ENCODE results near the gene HTR2B.

The HTR2B gene

GRCh38 chr2:231169488-231169887 is 44.6 kb upstream of the HTR2B start:
- H3K9ac ChIP-seq (ENCODE audit: low read depth, low read length) = no peak overlapping the region
- H3K36me3 ChIP-seq (ENCODE audit: insufficient read depth, low read length) = peaks cover 88% of the 10 kb centered on the region
- H3K4me1 ChIP-seq (ENCODE audit: insufficient read depth, low read length) = no peaks in the 10 kb centered on the region
- no peak for DNase-seq
- no peaks in the 10 kb centered on the region for H3K79me2 ChIP-seq (ENCODE audit: insufficient read depth, low read length)
- TF ChIP-seq CTCF (IDR thresholded peaks at IDR 0.05; ENCODE audit: borderline replicate concordance, extremely low read depth, low read length, poor library complexity, severe bottlenecking) (no peak), EZH2 (IDR thresholded peaks at IDR 0.05; ENCODE audit: borderline replicate concordance, low read depth, low read length, severe bottlenecking) (no peak)
- no peaks in the 10 kb centered on the region for H3K27me3 ChIP-seq (ENCODE audit: insufficient read depth, low read length, poor library complexity)
- no peak overlapping the region for H3K4me3 ChIP-seq (ENCODE audit: low read depth in 1 of 2, low read length in 2 of 2)
- no peaks in the 10 kb centered on the region for H4K20me1 ChIP-seq (ENCODE audit: insufficient read depth, low read length)
- no peak overlapping the region for H2AFZ ChIP-seq (ENCODE audit: low read depth, low read length)
- H3K9me3 ChIP-seq (ENCODE audit: insufficient read depth, low read length, severe bottlenecking) = no peaks in the 10 kb centered on the region
- H3K27ac ChIP-seq (ENCODE audit: low read length) = no peak overlapping the region
- ATAC-seq (ENCODE audit: insufficient read depth, low read depth) = no peak
- H3K4me2 ChIP-seq (ENCODE audit: insufficient read depth, low read length) = no peak overlapping the region

GRCh38 chr2:231168460-231169139 is 43.8 kb upstream of the HTR2B start:
- Histone ChIP-seq H3K4me3 (ENCODE audit: low read depth in 1 of 2, low read length in 2 of 2) (no peak overlapping the region), H3K27ac (ENCODE audit: low read length) (no peak overlapping the region), H3K36me3 (ENCODE audit: insufficient read depth, low read length) (peaks cover 88% of the 10 kb centered on the region), H3K9ac (ENCODE audit: low read depth, low read length) (no peak overlapping the region), H3K4me1 (ENCODE audit: insufficient read depth, low read length) (no peaks in the 10 kb centered on the region), H4K20me1 (ENCODE audit: insufficient read depth, low read length) (no peaks in the 10 kb centered on the region), H3K79me2 (ENCODE audit: insufficient read depth, low read length) (no peaks in the 10 kb centered on the region), H3K27me3 (ENCODE audit: insufficient read depth, low read length, poor library complexity) (no peaks in the 10 kb centered on the region), H2AFZ (ENCODE audit: low read depth, low read length) (no peak overlapping the region), H3K4me2 (ENCODE audit: insufficient read depth, low read length) (no peak overlapping the region), H3K9me3 (ENCODE audit: insufficient read depth, low read length, severe bottlenecking) (no peaks in the 10 kb centered on the region)
- TF ChIP-seq EZH2 (IDR thresholded peaks at IDR 0.05; ENCODE audit: borderline replicate concordance, low read depth, low read length, severe bottlenecking) = no peak
- DNase-seq = no peak
- ATAC-seq (ENCODE audit: insufficient read depth, low read depth) = no peak

GRCh38 chr2:231167745-231168459 is 43.1 kb upstream of the HTR2B start:
- H3K36me3 ChIP-seq (ENCODE audit: insufficient read depth, low read length) = peaks cover 95% of the 10 kb centered on the region

More at GRCh38 chr2:231167745-231168459, 43.1 kb upstream of the HTR2B start:
- Histone ChIP-seq H4K20me1 (ENCODE audit: insufficient read depth, low read length) (no peaks in the 10 kb centered on the region), H3K9ac (ENCODE audit: low read depth, low read length) (no peak overlapping the region), H3K9me3 (ENCODE audit: insufficient read depth, low read length, severe bottlenecking) (no peaks in the 10 kb centered on the region), H3K4me1 (ENCODE audit: insufficient read depth, low read length) (no peaks in the 10 kb centered on the region), H3K4me2 (ENCODE audit: insufficient read depth, low read length) (no peak overlapping the region), H3K4me3 (ENCODE audit: low read depth in 1 of 2, low read length in 2 of 2) (no peak overlapping the region), H2AFZ (ENCODE audit: low read depth, low read length) (no peak overlapping the region), H3K79me2 (ENCODE audit: insufficient read depth, low read length) (no peaks in the 10 kb centered on the region), H3K27ac (ENCODE audit: low read length) (no peak overlapping the region), H3K27me3 (ENCODE audit: insufficient read depth, low read length, poor library complexity) (no peaks in the 10 kb centered on the region)
- DNase-seq (no peak), ATAC-seq (ENCODE audit: insufficient read depth, low read depth) (no peak)
- no peak for TF ChIP-seq EZH2 (IDR thresholded peaks at IDR 0.05; ENCODE audit: borderline replicate concordance, low read depth, low read length, severe bottlenecking)
- TF ChIP-seq CTCF (IDR thresholded peaks at IDR 0.05; ENCODE audit: borderline replicate concordance, extremely low read depth, low read length, poor library complexity, severe bottlenecking) = no peak
